K562 (cell line): ENCODE results near the gene SLC25A10. TPM values are rescaled to one million over a fixed set of nuclear protein-coding genes. Genes with fewer than 3 reads are reported as not detected.
A peak's percentile ranks its signal among the peaks of the same experiment; 100 is the strongest.

Source experiments
- ARID1B ChIP-seq: fragments of 450-650 bp; IDR thresholded peaks from 2 replicates; pipeline ENCODE4 v1.6.1; 2016; ENCODE audit warnings: antibody characterized with exemption, mild to moderate bottlenecking, inconsistent platforms
- CBX5 ChIP-seq: IDR thresholded peaks from 2 replicates; pipeline ENCODE4 v1.6.1; 2014; ENCODE audit warnings: low read depth, borderline replicate concordance
- CTBP1 ChIP-seq: fragments of 450-650 bp; IDR thresholded peaks from 2 replicates; pipeline ENCODE4 v1.6.1; 2016; ENCODE audit warnings: borderline replicate concordance
- HDGF ChIP-seq: fragments of 450-650 bp; IDR thresholded peaks from 2 replicates; pipeline ENCODE4 v1.6.1; 2016
- KDM2B ChIP-seq: fragments of 250-450 bp; sonication (Bioruptor Pico); IDR thresholded peaks from 2 replicates; pipeline ENCODE4 v1.8.0; 2021; ENCODE audit warnings: mild to moderate bottlenecking, moderate library complexity
- NFRKB ChIP-seq: fragments of 450-650 bp; IDR thresholded peaks from 2 replicates; pipeline ENCODE4 v1.6.1; 2016; ENCODE audit warnings: low read depth
- PML ChIP-seq: IDR thresholded peaks from 2 replicates; pipeline ENCODE4 v1.6.1; 2012; ENCODE audit warnings: low read length, inconsistent platforms
- PRPF4 ChIP-seq: fragments of 200-400 bp; formaldehyde crosslinking; IDR thresholded peaks from one replicate; pipeline ENCODE4 v1.6.1; 2017; ENCODE audit warnings: low read length, low read depth, mild to moderate bottlenecking; ENCODE audit not compliant: insufficient read depth, poor library complexity, severe bottlenecking
- RBFOX2 ChIP-seq: fragments of 200-400 bp; formaldehyde crosslinking; IDR thresholded peaks from 2 replicates; pipeline ENCODE4 v1.6.1; 2017; ENCODE audit warnings: low read depth, mild to moderate bottlenecking, low read length, moderate library complexity
- RUNX1 ChIP-seq: sonication (generic); IDR thresholded peaks from 2 replicates; pipeline ENCODE4 v1.6.1; 2016; ENCODE audit warnings: antibody characterized with exemption, low read depth
- SIN3A ChIP-seq, 2 experiments: fragments of 150-350 bp in 1 of 2; IDR thresholded peaks; 2 replicates each; pipeline ENCODE4 v1.6.1; 2011 to 2016; ENCODE audit warnings: borderline replicate concordance in 2 of 2, low read depth in 2 of 2, low read length in 2 of 2, mild to moderate bottlenecking in 2 of 2, moderate library complexity in 2 of 2; ENCODE audit not compliant: control insufficient read depth in 1 of 2
- TAF1 ChIP-seq: IDR thresholded peaks from 2 replicates; pipeline ENCODE4 v1.6.1; 2011; ENCODE audit warnings: mild to moderate bottlenecking, low read length, moderate library complexity; ENCODE audit not compliant: insufficient read depth, control insufficient read depth, severe bottlenecking; ENCODE audit errors: extremely low read depth
- YY1 ChIP-seq, 3 experiments: IDR thresholded peaks; 2 replicates each; pipeline ENCODE4 v1.6.1; 2011; ENCODE audit warnings: low read length in 2 of 3, mild to moderate bottlenecking in 2 of 3, moderate library complexity in 2 of 3, borderline replicate concordance in 1 of 3, control low read depth in 1 of 3, low read depth in 1 of 3; ENCODE audit not compliant: insufficient read depth in 3 of 3, insufficient replicate concordance in 2 of 3, control insufficient read depth in 1 of 3, insufficient read length in 1 of 3; ENCODE audit errors: extremely low read depth in 1 of 3
- ZNF3 ChIP-seq: fragments of 250-450 bp; sonication (Bioruptor Pico); IDR thresholded peaks from 2 replicates; pipeline ENCODE4 v1.5.0; 2021; ENCODE audit warnings: mild to moderate bottlenecking, moderate library complexity
- polyA plus RNA-seq, 8 experiments: library from polyadenylated mRNA; depleted of rRNA in 4 of 8; stranded (reverse) in 5 of 8; unstranded in 3 of 8; fragments of >200 nt; fragmentation: Nextera tagmentation in 2 of 8; fragmentation: Illumina TruSeq in 1 of 8; extraction: Ambion mirVana in 2 of 8; extraction: Trizol in 1 of 8; gene quantifications; 2 replicates each; pipeline versions ENCODE4 v1.2.1 to v1.2.3, GENCODE V29; 2011 to 2014; ENCODE audit warnings: inconsistent platforms in 1 of 8, missing spikeins in 1 of 8
- total RNA-seq, 7 experiments: library from RNA; depleted of rRNA in 6 of 7; stranded (reverse); fragments of >200 nt in 6 of 7; fragmentation: Illumina TruSeq in 2 of 7; extraction: Trizol in 2 of 7; gene quantifications; 2 replicates each; pipeline versions ENCODE4 v1.2.1 to v1.2.3, GENCODE V29; 2011 to 2021; ENCODE audit warnings: low replicate concordance in 1 of 7
- TF ChIP-seq, protein P1 (sequence below): fragments of 200-800 bp; sonication (Bioruptor generic); IDR thresholded peaks from 2 replicates; pipeline ENCODE4 v1.6.1; 2017; ENCODE audit warnings: missing genetic modification characterization, missing compliant biosample characterization
- TF ChIP-seq, protein P2 (sequence below): fragments of 250-450 bp; sonication (Bioruptor Pico); IDR thresholded peaks from 2 replicates; pipeline ENCODE4 v1.8.0; 2022; ENCODE audit warnings: inconsistent platforms, mild to moderate bottlenecking, moderate library complexity, borderline replicate concordance
- TF ChIP-seq, protein P3 (sequence below), 2 experiments: fragments of 450-650 bp; conservative IDR thresholded peaks; 2 replicates each; pipeline ENCODE4 v1.6.1; 2017; ENCODE audit warnings: mild to moderate bottlenecking in 2 of 2, moderate library complexity in 2 of 2
- TF ChIP-seq, protein P4 (sequence below): IDR thresholded peaks from 2 replicates; pipeline ENCODE4 v1.6.1; 2014; ENCODE audit warnings: antibody characterized with exemption
- TF ChIP-seq, protein P5 (sequence below): sonication (generic); formaldehyde crosslinking; IDR thresholded peaks from 2 replicates; pipeline ENCODE4 v1.8.0; 2022; ENCODE audit warnings: mild to moderate bottlenecking, missing genetic modification reagents

The SLC25A10 gene
- total and polyA plus RNA-seq, 9 of the 15 experiments (the other 6 are each of a cell fraction or from before 2014, with no cell fraction given) = 0.10 to 85.6 (median 34.3) TPM

DNA sequence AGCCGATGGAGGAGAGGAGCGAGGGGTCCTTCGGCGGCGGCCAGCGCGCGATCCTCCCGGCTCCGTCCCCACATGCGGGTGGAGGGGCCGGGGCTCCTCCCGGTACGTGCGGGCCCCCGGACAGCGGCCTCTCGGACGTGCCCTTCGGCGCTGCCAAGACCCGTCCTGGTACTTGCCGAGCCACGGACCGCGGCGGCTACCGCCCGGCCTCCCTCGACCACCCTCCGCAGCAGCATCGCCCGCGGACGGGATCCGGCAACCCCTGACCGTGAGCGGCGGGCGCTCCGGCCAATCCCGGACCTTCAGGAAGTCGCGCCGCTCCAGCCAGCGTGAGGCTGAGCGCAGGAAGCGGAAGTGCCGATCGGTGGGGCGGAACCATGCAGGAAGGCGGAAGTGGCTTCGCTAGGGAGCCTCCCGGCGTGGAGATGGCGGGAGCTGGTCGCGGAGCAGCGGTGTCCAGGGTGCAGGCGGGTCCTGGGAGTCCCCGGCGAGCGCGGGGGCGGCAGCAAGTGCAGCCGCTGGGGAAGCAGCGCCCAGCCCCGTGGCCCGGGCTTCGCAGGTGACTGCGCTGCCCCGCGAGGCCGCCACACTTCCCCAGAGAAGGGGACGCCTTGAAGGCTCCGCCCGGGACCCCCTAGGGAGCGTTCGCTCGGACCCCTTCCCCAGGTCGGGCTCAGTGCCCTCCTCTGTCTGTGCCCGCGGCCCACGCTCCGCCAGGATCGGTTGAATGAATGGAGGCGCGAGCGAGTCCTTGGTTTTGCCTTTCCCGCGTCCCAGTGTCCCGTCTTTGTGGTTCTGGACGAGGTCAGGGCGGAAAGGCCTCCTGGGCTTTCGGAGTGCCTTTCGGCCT, 45.5 kb upstream of the SLC25A10 start, which contains the start of the genes CCDC137 and OXLD1 (continued):
- TF ChIP-seq, protein P1, sequence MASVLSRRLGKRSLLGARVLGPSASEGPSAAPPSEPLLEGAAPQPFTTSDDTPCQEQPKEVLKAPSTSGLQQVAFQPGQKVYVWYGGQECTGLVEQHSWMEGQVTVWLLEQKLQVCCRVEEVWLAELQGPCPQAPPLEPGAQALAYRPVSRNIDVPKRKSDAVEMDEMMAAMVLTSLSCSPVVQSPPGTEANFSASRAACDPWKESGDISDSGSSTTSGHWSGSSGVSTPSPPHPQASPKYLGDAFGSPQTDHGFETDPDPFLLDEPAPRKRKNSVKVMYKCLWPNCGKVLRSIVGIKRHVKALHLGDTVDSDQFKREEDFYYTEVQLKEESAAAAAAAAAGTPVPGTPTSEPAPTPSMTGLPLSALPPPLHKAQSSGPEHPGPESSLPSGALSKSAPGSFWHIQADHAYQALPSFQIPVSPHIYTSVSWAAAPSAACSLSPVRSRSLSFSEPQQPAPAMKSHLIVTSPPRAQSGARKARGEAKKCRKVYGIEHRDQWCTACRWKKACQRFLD (CRISPR knock-in tag) = 0 out of 2 replicates have a peak, but pooled peaks have one; percentile 65
- no peak for TF ChIP-seq ARID1B
- peak; percentile 76 for TF ChIP-seq PML
- TF ChIP-seq RBFOX2 = peak; percentile 97
- no peak for TF ChIP-seq CBX5
- no peak for TF ChIP-seq HDGF
- TF ChIP-seq RUNX1 = no peak
- TF ChIP-seq, protein P2, sequence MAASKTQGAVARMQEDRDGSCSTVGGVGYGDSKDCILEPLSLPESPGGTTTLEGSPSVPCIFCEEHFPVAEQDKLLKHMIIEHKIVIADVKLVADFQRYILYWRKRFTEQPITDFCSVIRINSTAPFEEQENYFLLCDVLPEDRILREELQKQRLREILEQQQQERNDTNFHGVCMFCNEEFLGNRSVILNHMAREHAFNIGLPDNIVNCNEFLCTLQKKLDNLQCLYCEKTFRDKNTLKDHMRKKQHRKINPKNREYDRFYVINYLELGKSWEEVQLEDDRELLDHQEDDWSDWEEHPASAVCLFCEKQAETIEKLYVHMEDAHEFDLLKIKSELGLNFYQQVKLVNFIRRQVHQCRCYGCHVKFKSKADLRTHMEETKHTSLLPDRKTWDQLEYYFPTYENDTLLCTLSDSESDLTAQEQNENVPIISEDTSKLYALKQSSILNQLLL (CRISPR knock-in tag) = no peak
- TF ChIP-seq SIN3A (IDR thresholded peaks at IDR 0.05; ENCODE audit: borderline replicate concordance in 2 of 2, control insufficient read depth in 1 of 2, low read depth in 2 of 2, low read length in 2 of 2) = peak; percentile 85
- TF ChIP-seq CTBP1 = peak; percentile 47; the same call in 1 of the 2 replicates
- TF ChIP-seq YY1 (IDR thresholded peaks at IDR 0.05; ENCODE audit: borderline replicate concordance in 1 of 3, control insufficient read depth in 1 of 3, extremely low read depth in 1 of 3, insufficient read depth in 3 of 3, insufficient read length in 1 of 3, insufficient replicate concordance in 2 of 3, low read depth in 1 of 3, low read length in 2 of 3) = peak; percentile 64 to 92 (median 85)
- TF ChIP-seq, protein P3, sequence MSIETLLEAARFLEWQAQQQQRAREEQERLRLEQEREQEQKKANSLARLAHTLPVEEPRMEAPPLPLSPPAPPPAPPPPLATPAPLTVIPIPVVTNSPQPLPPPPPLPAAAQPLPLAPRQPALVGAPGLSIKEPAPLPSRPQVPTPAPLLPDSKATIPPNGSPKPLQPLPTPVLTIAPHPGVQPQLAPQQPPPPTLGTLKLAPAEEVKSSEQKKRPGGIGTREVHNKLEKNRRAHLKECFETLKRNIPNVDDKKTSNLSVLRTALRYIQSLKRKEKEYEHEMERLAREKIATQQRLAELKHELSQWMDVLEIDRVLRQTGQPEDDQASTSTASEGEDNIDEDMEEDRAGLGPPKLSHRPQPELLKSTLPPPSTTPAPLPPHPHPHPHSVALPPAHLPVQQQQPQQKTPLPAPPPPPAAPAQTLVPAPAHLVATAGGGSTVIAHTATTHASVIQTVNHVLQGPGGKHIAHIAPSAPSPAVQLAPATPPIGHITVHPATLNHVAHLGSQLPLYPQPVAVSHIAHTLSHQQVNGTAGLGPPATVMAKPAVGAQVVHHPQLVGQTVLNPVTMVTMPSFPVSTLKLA (conservative IDR thresholded peaks at IDR 0.05) = peak; percentile 68 to 87
- TF ChIP-seq, protein P4, sequence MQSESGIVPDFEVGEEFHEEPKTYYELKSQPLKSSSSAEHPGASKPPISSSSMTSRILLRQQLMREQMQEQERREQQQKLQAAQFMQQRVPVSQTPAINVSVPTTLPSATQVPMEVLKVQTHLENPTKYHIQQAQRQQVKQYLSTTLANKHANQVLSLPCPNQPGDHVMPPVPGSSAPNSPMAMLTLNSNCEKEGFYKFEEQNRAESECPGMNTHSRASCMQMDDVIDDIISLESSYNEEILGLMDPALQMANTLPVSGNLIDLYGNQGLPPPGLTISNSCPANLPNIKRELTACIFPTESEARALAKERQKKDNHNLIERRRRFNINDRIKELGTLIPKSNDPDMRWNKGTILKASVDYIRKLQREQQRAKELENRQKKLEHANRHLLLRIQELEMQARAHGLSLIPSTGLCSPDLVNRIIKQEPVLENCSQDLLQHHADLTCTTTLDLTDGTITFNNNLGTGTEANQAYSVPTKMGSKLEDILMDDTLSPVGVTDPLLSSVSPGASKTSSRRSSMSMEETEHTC = 0 out of 2 replicates have a peak, but pooled peaks have one; percentile 17
- peak; percentile 48 for TF ChIP-seq PRPF4
- peak; percentile 55; the same call in 1 of the 2 replicates for TF ChIP-seq KDM2B (CRISPR knock-in tag)
- TF ChIP-seq, protein P5, sequence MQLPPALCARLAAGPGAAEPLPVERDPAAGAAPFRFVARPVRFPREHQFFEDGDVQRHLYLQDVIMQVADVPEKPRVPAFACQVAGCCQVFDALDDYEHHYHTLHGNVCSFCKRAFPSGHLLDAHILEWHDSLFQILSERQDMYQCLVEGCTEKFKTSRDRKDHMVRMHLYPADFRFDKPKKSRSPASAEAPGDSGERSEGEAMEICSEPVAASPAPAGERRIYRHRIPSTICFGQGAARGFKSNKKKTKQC = peak; percentile 47
- TF ChIP-seq TAF1 = peak; percentile 96
- TF ChIP-seq NFRKB = 0 out of 2 replicates have a peak, but pooled peaks have one; percentile 9
- TF ChIP-seq ZNF3 (CRISPR knock-in tag) = no peak
